HUES6 (cell line): ENCODE measurements around the gene TMEM164.

Experiments
- H3K27ac ChIP-seq: 2 replicates; pipeline ENCODE4 v1.7.0; 2013; ENCODE audit warnings: low read depth, mild to moderate bottlenecking, low read length, inconsistent platforms
- H3K27me3 ChIP-seq: 2 replicates; pipeline ENCODE4 v1.6.1; 2013; ENCODE audit warnings: low read length; ENCODE audit not compliant: control insufficient read depth, insufficient read depth
- H3K36me3 ChIP-seq: 2 replicates; pipeline ENCODE4 v1.6.1; 2013; ENCODE audit warnings: low read length; ENCODE audit not compliant: control insufficient read depth, insufficient read depth
- H3K4me1 ChIP-seq: 2 replicates; pipeline ENCODE4 v1.6.1; 2013; ENCODE audit warnings: low read length; ENCODE audit not compliant: control insufficient read depth, insufficient read depth
- H3K4me3 ChIP-seq: 2 replicates; pipeline ENCODE4 v1.5.1; 2013; ENCODE audit warnings: low read depth, low read length
- H3K9ac ChIP-seq: one replicate; pipeline ENCODE4 v1.6.1; 2013; ENCODE audit warnings: mild to moderate bottlenecking, low read length
- H3K9me3 ChIP-seq: 2 replicates; pipeline ENCODE4 v1.6.1; 2013; ENCODE audit warnings: low read depth, low read length; ENCODE audit not compliant: control insufficient read depth, insufficient read depth

TMEM164 gene

GRCh38 chrX:110003167-110004156 lies 548 bp downstream of the TMEM164 start:
- no peak overlapping the region for H3K27ac ChIP-seq

GRCh38 chrX:110004215-110004614 lies 1.3 kb downstream of the TMEM164 start:
- H3K9ac ChIP-seq, result no peak overlapping the region

More at GRCh38 chrX:110003167-110004156, 548 bp downstream of the TMEM164 start:
- peaks cover 27% of the 10 kb centered on the region for H3K4me1 ChIP-seq
- no peaks in the 10 kb centered on the region for H3K36me3 ChIP-seq
- peak overlapping the region; percentile 80 for H3K9ac ChIP-seq
- H3K27me3 ChIP-seq, result peaks cover 19% of the 10 kb centered on the region
- H3K4me3 ChIP-seq, result peak overlapping the region; percentile 97
- no peaks in the 10 kb centered on the region for H3K9me3 ChIP-seq

GRCh38 chrX:110004731-110005369 lies 1.9 kb downstream of the TMEM164 start:
- H3K4me3 ChIP-seq, result no peak overlapping the region; the same call in 1 of the 2 replicates
- H3K36me3 ChIP-seq, result no peaks in the 10 kb centered on the region
- H3K9me3 ChIP-seq, result no peaks in the 10 kb centered on the region
- H3K9ac ChIP-seq, result no peak overlapping the region
- peaks cover 19% of the 10 kb centered on the region for H3K27me3 ChIP-seq
- H3K4me1 ChIP-seq, result peaks cover 28% of the 10 kb centered on the region
- no peak overlapping the region for H3K27ac ChIP-seq

More at GRCh38 chrX:110004215-110004614, 1.3 kb downstream of the TMEM164 start:
- peaks cover 19% of the 10 kb centered on the region for H3K27me3 ChIP-seq
- no peak overlapping the region for H3K27ac ChIP-seq
- peak overlapping the region; percentile 97 for H3K4me3 ChIP-seq
- H3K36me3 ChIP-seq, result no peaks in the 10 kb centered on the region
- H3K4me1 ChIP-seq, result peaks cover 27% of the 10 kb centered on the region
- no peaks in the 10 kb centered on the region for H3K9me3 ChIP-seq

- Histone ChIP-seq H3K9ac (no peak overlapping the region), H3K27me3 (peaks cover 14% of the 10 kb centered on the region), H3K36me3 (no peaks in the 10 kb centered on the region), H3K27ac (no peak overlapping the region), H3K9me3 (no peaks in the 10 kb centered on the region), H3K4me3 (no peak overlapping the region), H3K4me1 (peaks cover 31% of the 10 kb centered on the region)
These were observed 3.2 kb downstream of the TMEM164 start for GRCh38 chrX:110006161-110006560.

GRCh38 chrX:110006821-110007375 lies 4.0 kb downstream of the TMEM164 start:
- Histone ChIP-seq H3K27ac (no peak overlapping the region), H3K9me3 (no peaks in the 10 kb centered on the region), H3K4me3 (no peak overlapping the region), H3K4me1 (peaks cover 25% of the 10 kb centered on the region), H3K27me3 (peaks cover 12% of the 10 kb centered on the region), H3K36me3 (no peaks in the 10 kb centered on the region), H3K9ac (no peak overlapping the region)

GRCh38 chrX:110008011-110008635 lies 5.2 kb downstream of the TMEM164 start:
- Histone ChIP-seq H3K4me3 (no peak overlapping the region), H3K4me1 (peaks cover 22% of the 10 kb centered on the region), H3K27ac (no peak overlapping the region), H3K9ac (no peak overlapping the region), H3K27me3 (peaks cover 12% of the 10 kb centered on the region), H3K36me3 (no peaks in the 10 kb centered on the region), H3K9me3 (no peaks in the 10 kb centered on the region)

- Histone ChIP-seq H3K9me3 (no peaks in the 10 kb centered on the region), H3K9ac (no peak overlapping the region), H3K4me1 (peaks cover 18% of the 10 kb centered on the region; the same call in 1 of the 2 replicates), H3K27me3 (no peaks in the 10 kb centered on the region; the same call in 1 of the 2 replicates), H3K27ac (no peak overlapping the region), H3K4me3 (no peak overlapping the region), H3K36me3 (no peaks in the 10 kb centered on the region)
These were observed 10.0 kb downstream of the TMEM164 start for GRCh38 chrX:110012818-110013485.

- H3K27me3 ChIP-seq, result no peaks in the 10 kb centered on the region; the same call in 1 of the 2 replicates
- H3K36me3 ChIP-seq, result no peaks in the 10 kb centered on the region
- peaks cover 18% of the 10 kb centered on the region; the same call in 1 of the 2 replicates for H3K4me1 ChIP-seq
- H3K9me3 ChIP-seq, result no peaks in the 10 kb centered on the region
- H3K9ac ChIP-seq, result no peak overlapping the region
- no peak overlapping the region for H3K27ac ChIP-seq
- H3K4me3 ChIP-seq, result no peak overlapping the region
These were observed 11.1 kb downstream of the TMEM164 start for GRCh38 chrX:110013968-110014367.

- H3K27ac ChIP-seq, result no peak overlapping the region
- peaks cover 3% of the 10 kb centered on the region; the same call in 1 of the 2 replicates for H3K36me3 ChIP-seq
These were observed 12.1 kb downstream of the TMEM164 start for GRCh38 chrX:110015032-110015431.

GRCh38 chrX:110015915-110016314 lies 13.0 kb downstream of the TMEM164 start:
- Histone ChIP-seq H3K27me3 (no peaks in the 10 kb centered on the region; the same call in 1 of the 2 replicates), H3K4me1 (peaks cover 13% of the 10 kb centered on the region; the same call in 1 of the 2 replicates), H3K36me3 (peaks cover 3% of the 10 kb centered on the region; the same call in 1 of the 2 replicates), H3K9me3 (no peaks in the 10 kb centered on the region), H3K4me3 (no peak overlapping the region), H3K27ac (no peak overlapping the region), H3K9ac (no peak overlapping the region)

More at GRCh38 chrX:110015032-110015431, 12.1 kb downstream of the TMEM164 start:
- no peaks in the 10 kb centered on the region for H3K9me3 ChIP-seq
- H3K9ac ChIP-seq, result no peak overlapping the region
- H3K4me3 ChIP-seq, result no peak overlapping the region
- peaks cover 15% of the 10 kb centered on the region; the same call in 1 of the 2 replicates for H3K4me1 ChIP-seq
- H3K27me3 ChIP-seq, result no peaks in the 10 kb centered on the region; the same call in 1 of the 2 replicates
